ENCODE measurements around the gene MACO1. TPM values are rescaled to one million over a fixed set of nuclear protein-coding genes. Genes with fewer than 3 reads are reported as not detected.
"Not testable (repeated sequence)": the region's sequence is repeated elsewhere in the genome, so short reads cannot be mapped to it uniquely, and the experiment has no call there.

Gene MACO1
- total RNA-seq, 1 experiment from 2014 or later, result 22.9 TPM

- ChIA-PET POLR2A (ENCODE audit: low non-redundant PET) (no interaction called here), CTCF (no interaction called here)
- TF ChIP-seq EZH2 (IDR thresholded peaks at IDR 0.05; ENCODE audit: borderline replicate concordance, low read depth, low read length, poor library complexity, severe bottlenecking), result no peak
- TF ChIP-seq, protein P1, sequence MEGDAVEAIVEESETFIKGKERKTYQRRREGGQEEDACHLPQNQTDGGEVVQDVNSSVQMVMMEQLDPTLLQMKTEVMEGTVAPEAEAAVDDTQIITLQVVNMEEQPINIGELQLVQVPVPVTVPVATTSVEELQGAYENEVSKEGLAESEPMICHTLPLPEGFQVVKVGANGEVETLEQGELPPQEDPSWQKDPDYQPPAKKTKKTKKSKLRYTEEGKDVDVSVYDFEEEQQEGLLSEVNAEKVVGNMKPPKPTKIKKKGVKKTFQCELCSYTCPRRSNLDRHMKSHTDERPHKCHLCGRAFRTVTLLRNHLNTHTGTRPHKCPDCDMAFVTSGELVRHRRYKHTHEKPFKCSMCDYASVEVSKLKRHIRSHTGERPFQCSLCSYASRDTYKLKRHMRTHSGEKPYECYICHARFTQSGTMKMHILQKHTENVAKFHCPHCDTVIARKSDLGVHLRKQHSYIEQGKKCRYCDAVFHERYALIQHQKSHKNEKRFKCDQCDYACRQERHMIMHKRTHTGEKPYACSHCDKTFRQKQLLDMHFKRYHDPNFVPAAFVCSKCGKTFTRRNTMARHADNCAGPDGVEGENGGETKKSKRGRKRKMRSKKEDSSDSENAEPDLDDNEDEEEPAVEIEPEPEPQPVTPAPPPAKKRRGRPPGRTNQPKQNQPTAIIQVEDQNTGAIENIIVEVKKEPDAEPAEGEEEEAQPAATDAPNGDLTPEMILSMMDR (conservative IDR thresholded peaks at IDR 0.05; ENCODE audit: low read depth, low read length), result no peak
- intact Hi-C loops (cut with micrococcal nuclease; ENCODE audit: unreplicated experiment), result no loop called here
- Histone ChIP-seq H3K27me3 (replicated peaks; ENCODE audit: insufficient read depth, low read depth, low read length, poor library complexity) (no peaks in the 10 kb centered on the region), H3K36me3 (ENCODE audit: insufficient read depth, low read length, poor library complexity, severe bottlenecking) (no peaks in the 10 kb centered on the region), H3K4me1 (ENCODE audit: insufficient read depth, low read length, poor library complexity, severe bottlenecking) (peaks cover 6% of the 10 kb centered on the region), H3K4me3 (ENCODE audit: low read depth, low read length, poor library complexity, severe bottlenecking) (no peak overlapping the region), H3K27ac (ENCODE audit: low read depth, low read length, poor library complexity, severe bottlenecking) (no peak overlapping the region), H3K9me3 (ENCODE audit: low read depth, low read length, poor library complexity, severe bottlenecking) (no peaks in the 10 kb centered on the region)
- DNase-seq (ENCODE audit: low spot score), result no peak
- no TSS peak for BruUV-seq (replicated peaks)
These were observed 11.5 kb downstream of the MACO1 start for GRCh38 chr1:25442178-25442577.

- intact Hi-C loops (cut with micrococcal nuclease; ENCODE audit: unreplicated experiment), result no loop called here
- peaks cover 6% of the 10 kb centered on the region for H3K4me1 ChIP-seq (ENCODE audit: insufficient read depth, low read length, poor library complexity, severe bottlenecking)
- DNase-seq (ENCODE audit: low spot score), result no peak
- no peaks in the 10 kb centered on the region for H3K9me3 ChIP-seq (ENCODE audit: low read depth, low read length, poor library complexity, severe bottlenecking)
- BruUV-seq (replicated peaks), result no TSS peak
- TF ChIP-seq EZH2 (IDR thresholded peaks at IDR 0.05; ENCODE audit: borderline replicate concordance, low read depth, low read length, poor library complexity, severe bottlenecking), result no peak
- TF ChIP-seq, protein P1 (conservative IDR thresholded peaks at IDR 0.05; ENCODE audit: low read depth, low read length), result no peak
- no peaks in the 10 kb centered on the region for H3K27me3 ChIP-seq (replicated peaks; ENCODE audit: insufficient read depth, low read depth, low read length, poor library complexity)
- H3K4me3 ChIP-seq (ENCODE audit: low read depth, low read length, poor library complexity, severe bottlenecking), result no peak overlapping the region
- CTCF ChIA-PET, result no interaction called here
- no peaks in the 10 kb centered on the region for H3K36me3 ChIP-seq (ENCODE audit: insufficient read depth, low read length, poor library complexity, severe bottlenecking)
- POLR2A ChIA-PET (ENCODE audit: low non-redundant PET), result no interaction called here
- no peak overlapping the region for H3K27ac ChIP-seq (ENCODE audit: low read depth, low read length, poor library complexity, severe bottlenecking)
These were observed 12.5 kb downstream of the MACO1 start for GRCh38 chr1:25443030-25443699.

GRCh38 chr1:25444604-25445003 is 13.9 kb downstream of the MACO1 start:
- H3K27ac ChIP-seq (ENCODE audit: low read depth, low read length, poor library complexity, severe bottlenecking); CTCF ChIA-PET; H3K9me3 ChIP-seq (ENCODE audit: low read depth, low read length, poor library complexity, severe bottlenecking); DNase-seq (ENCODE audit: low spot score); POLR2A ChIA-PET (ENCODE audit: low non-redundant PET); H3K36me3 ChIP-seq (ENCODE audit: insufficient read depth, low read length, poor library complexity, severe bottlenecking); BruUV-seq (replicated peaks); intact Hi-C loops (cut with micrococcal nuclease; ENCODE audit: unreplicated experiment); H3K27me3 ChIP-seq (replicated peaks; ENCODE audit: insufficient read depth, low read depth, low read length, poor library complexity); H3K4me1 ChIP-seq (ENCODE audit: insufficient read depth, low read length, poor library complexity, severe bottlenecking); H3K4me3 ChIP-seq (ENCODE audit: low read depth, low read length, poor library complexity, severe bottlenecking): not testable (repeated sequence)

DNA sequence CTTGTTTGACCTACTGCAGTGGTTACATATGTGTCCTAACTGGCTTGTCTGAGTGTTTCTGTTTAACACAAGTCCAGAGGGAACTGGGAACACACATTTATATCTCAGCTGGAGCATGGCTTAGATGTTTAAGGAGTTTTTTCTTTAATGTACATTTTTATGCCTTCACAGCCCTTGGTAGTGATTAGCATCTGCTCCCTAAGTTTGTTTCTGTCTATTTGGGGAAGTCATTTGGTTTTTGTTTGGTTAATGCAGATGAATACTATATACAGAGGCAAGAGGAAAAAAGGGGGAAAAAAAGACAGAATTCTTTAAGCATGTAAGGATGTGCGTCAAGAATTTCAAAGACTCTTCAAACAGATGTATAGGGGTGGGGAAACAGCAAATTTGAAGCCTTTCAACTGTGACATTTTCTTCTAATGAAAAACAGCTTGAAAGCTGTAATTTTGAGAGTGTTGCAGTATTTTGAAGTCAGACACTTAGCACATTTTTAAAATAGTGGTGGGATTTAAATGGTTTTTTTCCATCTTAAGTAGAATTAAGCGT is 15.4 kb downstream of the MACO1 start:
- H3K27me3 ChIP-seq (replicated peaks; ENCODE audit: insufficient read depth, low read depth, low read length, poor library complexity), result no peaks in the 10 kb centered on the region
- H3K4me1 ChIP-seq (ENCODE audit: insufficient read depth, low read length, poor library complexity, severe bottlenecking), result peaks cover 6% of the 10 kb centered on the region
- intact Hi-C loops (cut with micrococcal nuclease; ENCODE audit: unreplicated experiment), result no loop called here
- no peak for DNase-seq (ENCODE audit: low spot score)
- no peaks in the 10 kb centered on the region for H3K36me3 ChIP-seq (ENCODE audit: insufficient read depth, low read length, poor library complexity, severe bottlenecking)
- no peak overlapping the region for H3K4me3 ChIP-seq (ENCODE audit: low read depth, low read length, poor library complexity, severe bottlenecking)
- no peaks in the 10 kb centered on the region for H3K9me3 ChIP-seq (ENCODE audit: low read depth, low read length, poor library complexity, severe bottlenecking)
- BruUV-seq (replicated peaks), result no TSS peak
- CTCF ChIA-PET, result no interaction called here
- no peak for TF ChIP-seq EZH2 (IDR thresholded peaks at IDR 0.05; ENCODE audit: borderline replicate concordance, low read depth, low read length, poor library complexity, severe bottlenecking)
- TF ChIP-seq, protein P1 (conservative IDR thresholded peaks at IDR 0.05; ENCODE audit: low read depth, low read length), result no peak
- POLR2A ChIA-PET (ENCODE audit: low non-redundant PET), result no interaction called here
- no peak overlapping the region for H3K27ac ChIP-seq (ENCODE audit: low read depth, low read length, poor library complexity, severe bottlenecking)
